GM12891 (cell line): ENCODE measurements around the gene TSPOAP1.

Experiments used
- PAX5 ChIP-seq: IDR thresholded peaks from 2 replicates; pipeline ENCODE4 v1.6.1; 2011; ENCODE audit warnings: low read length, moderate library complexity, mild to moderate bottlenecking; ENCODE audit not compliant: insufficient read depth, severe bottlenecking
- POLR2A ChIP-seq: IDR thresholded peaks from 2 replicates; pipeline ENCODE4 v1.6.1; 2011; ENCODE audit warnings: low read depth, low read length, control low read depth
- POLR2AphosphoS5 ChIP-seq: IDR thresholded peaks from 2 replicates; pipeline ENCODE4 v1.6.1; 2011; ENCODE audit warnings: low read depth, low read length, control low read depth
- POU2F2 ChIP-seq: IDR thresholded peaks from 2 replicates; pipeline ENCODE4 v1.6.1; 2011; ENCODE audit warnings: low read depth, mild to moderate bottlenecking, control low read depth, low read length, moderate library complexity
- SPI1 ChIP-seq: IDR thresholded peaks from 2 replicates; pipeline ENCODE4 v1.6.1; 2011; ENCODE audit warnings: low read depth, low read length, control low read depth
- TAF1 ChIP-seq: IDR thresholded peaks from 2 replicates; pipeline ENCODE4 v1.6.1; 2011; ENCODE audit warnings: low read depth, low read length, control low read depth

GRCh38 chr17:58281511-58282011 lies 47.0 kb downstream of the TSPOAP1 start:
- TF ChIP-seq POLR2A (no peak), POLR2AphosphoS5 (no peak), TAF1 (no peak), SPI1 (no peak), POU2F2 (no peak), PAX5 (no peak)
